GM19372 (cell line): Measurements from ENCODE around the gene RGS3.

Source experiments
- ATAC-seq: cut with Tn5 transposase; IDR thresholded peaks from one replicate; pipeline ENCODE4 v1.9.1; 2021; ENCODE audit warnings: mild to moderate bottlenecking, low read depth, moderate library complexity; ENCODE audit not compliant: unreplicated experiment

RGS3 gene

GRCh38 chr9:113464286-113464660 lies 746 bp downstream of the RGS3 start:
- no peak for ATAC-seq

- no peak for ATAC-seq
Measured at GRCh38 chr9:113465599-113466140, 2.1 kb downstream of the RGS3 start.

- ATAC-seq: no peak
Measured at GRCh38 chr9:113467183-113467582, 3.7 kb downstream of the RGS3 start.

GRCh38 chr9:113468716-113469448 lies 5.4 kb downstream of the RGS3 start:
- ATAC-seq: no peak

GRCh38 chr9:113471143-113471542 lies 7.6 kb downstream of the RGS3 start:
- ATAC-seq: no peak

- no peak for ATAC-seq
Measured at GRCh38 chr9:113471566-113471965, 8.0 kb downstream of the RGS3 start.

GRCh38 chr9:113472199-113472598 lies 8.7 kb downstream of the RGS3 start:
- no peak for ATAC-seq

GRCh38 chr9:113474360-113475028 lies 11.0 kb downstream of the RGS3 start:
- ATAC-seq: no peak

GRCh38 chr9:113475031-113475430 lies 11.5 kb downstream of the RGS3 start:
- no peak for ATAC-seq

- ATAC-seq: no peak
Measured at GRCh38 chr9:113475992-113476391, 12.5 kb downstream of the RGS3 start.

- no peak for ATAC-seq
Measured at GRCh38 chr9:113476511-113476916, 13.0 kb downstream of the RGS3 start.

GRCh38 chr9:113477058-113477457 lies 13.5 kb downstream of the RGS3 start:
- ATAC-seq: no peak

- no peak for ATAC-seq
Measured at GRCh38 chr9:113477661-113478060, 14.1 kb downstream of the RGS3 start.

GRCh38 chr9:113479174-113479621 lies 15.7 kb downstream of the RGS3 start:
- no peak for ATAC-seq

GRCh38 chr9:113480612-113481011 lies 17.1 kb downstream of the RGS3 start:
- no peak for ATAC-seq

GRCh38 chr9:113481176-113481787 lies 17.8 kb downstream of the RGS3 start:
- no peak for ATAC-seq

GRCh38 chr9:113482341-113482740 lies 18.8 kb downstream of the RGS3 start:
- no peak for ATAC-seq

- ATAC-seq: no peak
Measured at GRCh38 chr9:113482991-113483675, 19.6 kb downstream of the RGS3 start.

- no peak for ATAC-seq
Measured at GRCh38 chr9:113483676-113484257, 20.2 kb downstream of the RGS3 start.

- ATAC-seq: no peak
Measured at GRCh38 chr9:113484258-113484730, 20.8 kb downstream of the RGS3 start.
